ENCODE results near the gene ANKRD36B.
"Not testable (repeated sequence)": the region's sequence is repeated elsewhere in the genome, so short reads cannot be mapped to it uniquely, and the experiment has no call there.

GRCh38 chr2:97625354-97626048 is 35.8 kb upstream of the ANKRD36B start:
- TF ChIP-seq, protein P1, sequence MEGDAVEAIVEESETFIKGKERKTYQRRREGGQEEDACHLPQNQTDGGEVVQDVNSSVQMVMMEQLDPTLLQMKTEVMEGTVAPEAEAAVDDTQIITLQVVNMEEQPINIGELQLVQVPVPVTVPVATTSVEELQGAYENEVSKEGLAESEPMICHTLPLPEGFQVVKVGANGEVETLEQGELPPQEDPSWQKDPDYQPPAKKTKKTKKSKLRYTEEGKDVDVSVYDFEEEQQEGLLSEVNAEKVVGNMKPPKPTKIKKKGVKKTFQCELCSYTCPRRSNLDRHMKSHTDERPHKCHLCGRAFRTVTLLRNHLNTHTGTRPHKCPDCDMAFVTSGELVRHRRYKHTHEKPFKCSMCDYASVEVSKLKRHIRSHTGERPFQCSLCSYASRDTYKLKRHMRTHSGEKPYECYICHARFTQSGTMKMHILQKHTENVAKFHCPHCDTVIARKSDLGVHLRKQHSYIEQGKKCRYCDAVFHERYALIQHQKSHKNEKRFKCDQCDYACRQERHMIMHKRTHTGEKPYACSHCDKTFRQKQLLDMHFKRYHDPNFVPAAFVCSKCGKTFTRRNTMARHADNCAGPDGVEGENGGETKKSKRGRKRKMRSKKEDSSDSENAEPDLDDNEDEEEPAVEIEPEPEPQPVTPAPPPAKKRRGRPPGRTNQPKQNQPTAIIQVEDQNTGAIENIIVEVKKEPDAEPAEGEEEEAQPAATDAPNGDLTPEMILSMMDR (IDR thresholded peaks at IDR 0.05; ENCODE audit: extremely low read depth in 1 of 2, insufficient read depth in 1 of 2, low read depth in 1 of 2, low read length in 2 of 2): not testable (repeated sequence)
- TF ChIP-seq POLR2A (IDR thresholded peaks at IDR 0.05; ENCODE audit: low read depth, low read length): not testable (repeated sequence)
